ENCODE measurements around the gene HDGFL3.
"Not testable (repeated sequence)": the region's sequence is repeated elsewhere in the genome, so short reads cannot be mapped to it uniquely, and the experiment has no call there.

HDGFL3 gene

DNA sequence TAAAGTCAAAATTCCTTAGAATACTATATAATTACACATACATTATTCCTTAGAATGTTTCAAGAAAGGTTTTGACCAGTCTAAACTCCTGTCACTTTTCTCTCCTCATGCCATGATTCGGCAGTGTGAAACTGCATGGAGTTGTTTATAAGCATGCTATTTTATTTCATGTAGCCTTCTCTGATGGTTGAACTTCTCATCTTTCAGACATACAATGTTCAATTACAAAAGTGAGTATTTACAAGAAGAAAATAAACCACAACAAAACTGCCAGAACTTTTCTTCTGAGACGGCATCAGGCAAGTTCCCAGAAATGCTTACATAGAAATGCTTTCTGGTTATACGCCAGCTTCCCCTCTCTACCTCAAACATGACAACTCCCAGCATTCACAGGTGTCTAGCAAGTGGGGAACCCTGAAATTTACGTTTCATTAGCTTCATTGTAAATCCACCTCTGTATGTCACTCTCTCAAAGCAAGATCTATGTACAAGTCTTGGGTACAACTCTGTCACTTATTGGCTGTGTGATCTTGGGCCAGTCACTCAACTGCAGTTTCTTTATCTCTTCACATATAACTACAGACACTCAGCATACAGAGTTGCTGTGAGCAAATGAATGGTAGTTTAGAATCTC is 42.7 kb downstream of the HDGFL3 start:
- no peaks in the 10 kb centered on the region for H3K27me3 ChIP-seq (ENCODE audit: low read depth, low read length)
- no peaks in the 10 kb centered on the region for H3K4me1 ChIP-seq (ENCODE audit: control insufficient read depth in 1 of 2, insufficient read depth in 2 of 2, low read length in 2 of 2)
- peaks cover 0 to 23% of the 10 kb centered on the region in 2 donors for H3K9me3 ChIP-seq (ENCODE audit: control insufficient read depth in 1 of 2, low read length in 2 of 2)
- H3K4me3 ChIP-seq (ENCODE audit: low read depth in 1 of 2, low read length in 2 of 2) = no peak overlapping the region
- H3K36me3 ChIP-seq (ENCODE audit: control insufficient read depth in 1 of 2, insufficient read depth in 2 of 2, low read length in 2 of 2) = peaks cover 0 to 5% of the 10 kb centered on the region in 2 donors
- no peak overlapping the region for H3K27ac ChIP-seq (ENCODE audit: low read length)

DNA sequence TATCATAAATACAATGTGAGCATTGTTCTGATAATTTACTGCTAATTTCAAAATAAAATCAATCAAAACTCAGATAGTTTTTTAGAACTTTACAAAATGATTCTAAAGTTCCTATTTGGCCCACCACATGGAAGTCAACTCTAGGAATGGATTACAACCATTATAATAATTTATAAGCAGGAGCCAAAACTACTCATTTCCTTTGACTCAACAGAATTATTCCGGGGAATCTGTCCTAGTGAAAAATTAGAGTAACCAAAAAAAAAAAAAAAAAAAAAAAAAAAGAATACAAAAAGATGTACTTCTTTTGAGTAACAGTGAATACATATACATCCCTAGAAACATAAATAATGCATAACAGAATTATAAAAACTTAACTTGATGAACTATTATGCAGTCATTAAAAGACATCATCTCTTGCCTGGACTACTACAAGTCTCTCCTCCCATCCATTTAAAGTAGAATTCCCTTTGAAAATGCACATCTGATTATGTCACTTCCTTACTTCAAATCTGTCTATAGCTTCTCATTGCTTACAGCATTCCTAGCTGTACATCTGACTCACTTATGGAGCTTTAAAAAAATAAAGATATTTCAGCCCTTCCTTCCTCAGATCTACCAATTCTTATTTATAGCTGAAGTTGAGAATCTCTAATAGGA is 43.4 kb downstream of the HDGFL3 start:
- H3K36me3 ChIP-seq (ENCODE audit: control insufficient read depth in 1 of 2, insufficient read depth in 2 of 2, low read length in 2 of 2) = peaks cover 0 to 5% of the 10 kb centered on the region in 2 donors
- no peaks in the 10 kb centered on the region for H3K4me1 ChIP-seq (ENCODE audit: control insufficient read depth in 1 of 2, insufficient read depth in 2 of 2, low read length in 2 of 2)
- H3K9me3 ChIP-seq (ENCODE audit: control insufficient read depth in 1 of 2, low read length in 2 of 2) = peaks cover 0 to 23% of the 10 kb centered on the region in 2 donors

DNA sequence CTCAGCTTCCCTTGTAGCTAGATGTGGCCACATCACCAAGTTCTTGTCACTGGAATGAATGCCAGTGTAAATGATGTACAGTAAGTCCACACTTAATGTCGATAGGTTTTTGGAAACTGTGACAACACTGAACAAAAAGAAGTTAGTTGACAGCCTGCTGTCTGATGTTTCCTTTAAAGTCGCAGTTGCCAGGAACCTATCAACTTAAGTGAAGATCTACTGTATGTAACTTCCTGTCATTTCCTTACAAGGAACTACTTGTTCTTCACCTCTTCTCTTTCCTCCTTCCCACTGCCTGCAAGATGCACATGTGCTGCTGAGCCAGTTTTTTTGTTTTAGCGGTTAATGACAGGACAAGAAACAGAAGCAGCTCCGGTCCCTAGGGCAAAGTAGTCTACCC is 44.6 kb downstream of the HDGFL3 start:
- Histone ChIP-seq H3K4me3 (ENCODE audit: low read depth in 1 of 2, low read length in 2 of 2) (no peak overlapping the region), H3K36me3 (ENCODE audit: control insufficient read depth in 1 of 2, insufficient read depth in 2 of 2, low read length in 2 of 2) (peaks cover 0 to 5% of the 10 kb centered on the region in 2 donors), H3K4me1 (ENCODE audit: control insufficient read depth in 1 of 2, insufficient read depth in 2 of 2, low read length in 2 of 2) (no peaks in the 10 kb centered on the region), H3K27me3 (ENCODE audit: low read depth, low read length) (no peaks in the 10 kb centered on the region), H3K27ac (ENCODE audit: low read length) (no peak overlapping the region), H3K9me3 (ENCODE audit: control insufficient read depth in 1 of 2, low read length in 2 of 2) (peaks cover 0 to 23% of the 10 kb centered on the region in 2 donors)

More for the DNA sequence above, 43.4 kb downstream of the HDGFL3 start:
- no peak overlapping the region for H3K4me3 ChIP-seq (ENCODE audit: low read depth in 1 of 2, low read length in 2 of 2)
- no peaks in the 10 kb centered on the region for H3K27me3 ChIP-seq (ENCODE audit: low read depth, low read length)
- no peak overlapping the region for H3K27ac ChIP-seq (ENCODE audit: low read length)

DNA sequence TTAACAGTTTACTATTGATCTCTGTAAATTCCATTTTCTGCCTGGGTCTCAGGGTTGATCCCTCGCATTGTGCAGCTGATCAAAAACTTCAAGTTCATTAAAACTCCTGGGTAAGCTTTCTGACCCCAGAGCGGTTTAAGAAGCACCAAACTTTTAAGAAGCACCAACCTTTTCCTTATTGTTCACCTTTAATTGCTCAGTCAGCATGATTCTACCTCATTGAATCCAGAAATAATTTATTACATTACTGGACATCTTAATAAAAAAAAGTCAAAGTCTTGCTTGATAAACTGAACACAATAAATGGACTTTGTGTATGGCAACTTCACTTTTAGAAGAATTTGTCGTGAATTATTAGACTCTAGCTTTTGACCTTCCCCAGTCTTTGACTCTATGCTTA is 46.9 kb downstream of the HDGFL3 start:
- H3K4me1 ChIP-seq (ENCODE audit: control insufficient read depth in 1 of 2, insufficient read depth in 2 of 2, low read length in 2 of 2) = no peaks in the 10 kb centered on the region
- no peak overlapping the region for H3K4me3 ChIP-seq (ENCODE audit: low read depth in 1 of 2, low read length in 2 of 2)
- H3K27me3 ChIP-seq (ENCODE audit: low read depth, low read length) = no peaks in the 10 kb centered on the region
- H3K9me3 ChIP-seq (ENCODE audit: control insufficient read depth in 1 of 2, low read length in 2 of 2) = peaks cover 0 to 3% of the 10 kb centered on the region in 2 donors
- H3K27ac ChIP-seq (ENCODE audit: low read length) = no peak overlapping the region
- H3K36me3 ChIP-seq (ENCODE audit: control insufficient read depth in 1 of 2, insufficient read depth in 2 of 2, low read length in 2 of 2) = peaks cover 0 to 22% of the 10 kb centered on the region in 2 donors

DNA sequence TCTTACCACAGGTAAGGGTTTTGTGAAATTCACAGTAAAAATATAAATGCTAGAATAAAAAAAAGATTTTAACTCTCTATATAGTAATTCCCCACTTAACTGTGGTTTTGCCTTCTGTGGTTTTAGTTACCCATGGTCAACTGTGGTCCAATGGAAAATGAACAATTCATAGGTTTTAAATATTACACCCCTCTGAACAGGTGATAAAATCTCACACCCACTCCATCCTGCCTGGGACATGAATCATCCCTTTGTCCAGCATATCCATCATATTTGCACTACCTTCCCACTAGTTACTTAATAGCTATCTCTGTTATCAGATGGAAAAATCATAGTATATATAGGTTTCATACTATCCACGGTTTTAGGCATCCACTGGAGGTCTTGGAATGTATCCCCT is 49.2 kb downstream of the HDGFL3 start:
- peaks cover 0 to 33% of the 10 kb centered on the region in 2 donors for H3K36me3 ChIP-seq (ENCODE audit: control insufficient read depth in 1 of 2, insufficient read depth in 2 of 2, low read length in 2 of 2)
- H3K4me1 ChIP-seq (ENCODE audit: control insufficient read depth in 1 of 2, insufficient read depth in 2 of 2, low read length in 2 of 2) = no peaks in the 10 kb centered on the region
- no peak overlapping the region for H3K27ac ChIP-seq (ENCODE audit: low read length)
- H3K27me3 ChIP-seq (ENCODE audit: low read depth, low read length) = no peaks in the 10 kb centered on the region
- no peaks in the 10 kb centered on the region for H3K9me3 ChIP-seq (ENCODE audit: control insufficient read depth in 1 of 2, low read length in 2 of 2)
- no peak overlapping the region for H3K4me3 ChIP-seq (ENCODE audit: low read depth in 1 of 2, low read length in 2 of 2)

DNA sequence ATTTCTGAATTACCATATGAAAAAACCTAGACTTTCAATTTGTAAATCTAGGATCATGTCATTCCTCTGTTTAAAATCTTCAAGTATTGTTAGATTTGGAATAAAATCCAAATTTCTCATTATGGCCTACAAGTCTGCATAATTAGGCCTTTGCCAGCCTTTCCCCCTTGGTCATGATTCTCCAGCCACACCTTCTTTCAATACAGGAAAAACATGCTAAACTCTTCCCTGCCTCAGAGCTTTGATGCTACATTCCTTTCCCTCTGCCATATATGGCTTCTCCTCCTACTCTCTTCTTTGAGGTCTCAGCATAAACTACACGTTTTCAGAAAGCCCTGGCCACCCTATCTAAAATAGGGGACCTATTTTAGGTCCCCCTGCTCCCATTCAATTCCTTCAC is 51.7 kb downstream of the HDGFL3 start:
- no peaks in the 10 kb centered on the region for H3K9me3 ChIP-seq (ENCODE audit: control insufficient read depth in 1 of 2, low read length in 2 of 2)
- no peak overlapping the region for H3K27ac ChIP-seq (ENCODE audit: low read length)
- H3K4me3 ChIP-seq (ENCODE audit: low read depth in 1 of 2, low read length in 2 of 2) = no peak overlapping the region
- no peaks in the 10 kb centered on the region for H3K27me3 ChIP-seq (ENCODE audit: low read depth, low read length)
- peaks cover 0 to 30% of the 10 kb centered on the region in 2 donors for H3K36me3 ChIP-seq (ENCODE audit: control insufficient read depth in 1 of 2, insufficient read depth in 2 of 2, low read length in 2 of 2)
- H3K4me1 ChIP-seq (ENCODE audit: control insufficient read depth in 1 of 2, insufficient read depth in 2 of 2, low read length in 2 of 2) = no peaks in the 10 kb centered on the region

DNA sequence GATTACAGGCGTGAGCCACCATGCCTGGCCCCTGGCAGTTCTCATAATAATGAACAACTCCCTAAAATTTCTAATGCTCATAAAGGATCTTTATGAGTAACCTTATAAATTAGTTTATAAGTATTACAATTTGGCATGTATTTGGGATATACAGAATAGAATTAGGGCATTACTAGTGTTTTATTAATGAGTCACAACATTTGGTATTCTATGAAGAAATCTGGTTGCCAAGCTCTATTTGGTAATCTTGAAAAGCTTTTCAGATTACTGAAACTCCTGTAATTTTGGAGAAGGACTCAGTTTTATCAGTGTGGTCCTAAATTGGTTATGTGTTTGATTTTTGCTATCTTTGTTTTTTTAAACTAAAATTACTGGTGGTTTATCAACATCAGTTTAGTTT is 54.3 kb downstream of the HDGFL3 start:
- Histone ChIP-seq H3K27me3 (ENCODE audit: low read depth, low read length) (no peaks in the 10 kb centered on the region), H3K27ac (ENCODE audit: low read length) (no peak overlapping the region), H3K4me1 (ENCODE audit: control insufficient read depth in 1 of 2, insufficient read depth in 2 of 2, low read length in 2 of 2) (no peaks in the 10 kb centered on the region), H3K36me3 (ENCODE audit: control insufficient read depth in 1 of 2, insufficient read depth in 2 of 2, low read length in 2 of 2) (peaks cover 14 to 48% of the 10 kb centered on the region in 2 donors), H3K4me3 (ENCODE audit: low read depth in 1 of 2, low read length in 2 of 2) (no peak overlapping the region), H3K9me3 (ENCODE audit: control insufficient read depth in 1 of 2, low read length in 2 of 2) (no peaks in the 10 kb centered on the region)

DNA sequence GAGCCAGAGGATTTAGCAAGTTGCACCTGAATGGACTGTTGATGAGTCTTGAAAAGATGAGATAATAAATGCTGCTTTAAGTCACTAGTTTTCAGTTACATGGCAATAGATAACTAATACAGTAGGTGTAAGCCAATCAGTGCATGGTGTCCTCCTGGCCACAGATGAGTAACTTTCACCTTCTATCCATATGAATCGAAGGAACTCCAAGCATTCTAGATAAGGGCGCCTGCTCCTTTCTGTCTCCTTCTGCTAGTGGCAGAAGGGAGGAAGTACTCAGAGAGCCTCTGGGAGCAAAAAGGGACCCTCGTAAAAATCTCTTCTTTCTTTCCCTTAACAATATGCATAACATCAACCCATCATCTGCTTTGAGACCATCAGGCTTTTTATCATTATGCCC is 62.9 kb downstream of the HDGFL3 start:
- Histone ChIP-seq H3K36me3 (ENCODE audit: control insufficient read depth in 1 of 2, insufficient read depth in 2 of 2, low read length in 2 of 2) (peaks cover 17 to 34% of the 10 kb centered on the region in 2 donors), H3K9me3 (ENCODE audit: control insufficient read depth in 1 of 2, low read length in 2 of 2) (no peaks in the 10 kb centered on the region), H3K4me1 (ENCODE audit: control insufficient read depth in 1 of 2, insufficient read depth in 2 of 2, low read length in 2 of 2) (no peaks in the 10 kb centered on the region), H3K27ac (ENCODE audit: low read length) (no peak overlapping the region), H3K4me3 (ENCODE audit: low read depth in 1 of 2, low read length in 2 of 2) (no peak overlapping the region), H3K27me3 (ENCODE audit: low read depth, low read length) (no peaks in the 10 kb centered on the region)

DNA sequence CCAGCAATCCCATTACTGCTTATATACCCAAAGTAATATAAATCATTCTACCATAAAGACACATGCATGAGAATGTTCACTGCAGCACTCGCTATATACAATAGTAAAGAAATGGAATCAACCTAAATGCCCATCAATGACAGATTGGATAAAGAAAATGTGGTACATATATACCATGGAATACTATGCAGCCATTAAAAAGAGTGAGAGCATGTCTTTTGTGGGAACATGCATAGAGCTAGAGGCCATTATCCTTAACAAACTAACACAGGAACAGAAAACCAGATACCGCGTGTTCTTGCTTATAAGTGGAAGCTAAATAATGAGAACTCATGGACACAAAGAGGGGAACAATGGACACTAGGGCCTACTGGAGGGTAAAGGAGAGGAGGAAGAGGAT is 65.5 kb downstream of the HDGFL3 start:
- not testable (repeated sequence) for H3K27me3 ChIP-seq (ENCODE audit: low read depth, low read length); H3K27ac ChIP-seq (ENCODE audit: low read length); H3K4me3 ChIP-seq (ENCODE audit: low read depth in 1 of 2, low read length in 2 of 2); H3K4me1 ChIP-seq (ENCODE audit: control insufficient read depth in 1 of 2, insufficient read depth in 2 of 2, low read length in 2 of 2); H3K9me3 ChIP-seq (ENCODE audit: control insufficient read depth in 1 of 2, low read length in 2 of 2)
- H3K36me3 ChIP-seq (ENCODE audit: control insufficient read depth in 1 of 2, insufficient read depth in 2 of 2, low read length in 2 of 2) = peaks cover 13 to 17% of the 10 kb centered on the region in 2 donors

DNA sequence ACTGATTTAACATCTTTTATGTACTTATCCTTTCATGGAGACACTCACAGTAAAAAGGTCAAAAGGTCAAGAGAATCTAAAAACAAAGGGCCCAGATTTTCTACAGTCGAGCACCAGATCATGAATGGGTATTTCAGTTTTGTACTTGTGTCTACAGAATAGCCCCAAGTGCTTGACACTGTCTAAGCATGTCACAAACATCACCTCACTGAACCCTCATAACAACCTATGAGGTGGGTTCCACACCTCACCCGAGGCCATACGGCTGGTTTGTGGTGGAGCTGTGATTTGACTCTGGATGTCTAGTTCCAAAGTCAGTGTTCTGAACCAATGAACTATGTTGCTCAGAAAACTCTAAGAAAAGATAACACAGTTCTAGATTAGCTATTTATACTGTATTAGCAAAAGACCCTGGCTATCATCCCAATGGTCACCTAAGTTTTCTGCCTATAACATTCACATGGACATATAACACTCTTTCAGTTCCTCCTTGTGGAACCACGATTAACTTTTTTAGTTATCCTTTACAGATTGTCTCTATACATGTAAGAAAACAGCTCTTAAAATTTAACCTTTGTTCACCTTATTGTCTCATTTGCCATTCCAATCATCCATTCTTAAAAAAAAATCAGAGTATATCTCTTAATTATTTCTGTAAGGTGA is 74.6 kb downstream of the HDGFL3 start:
- H3K27me3 ChIP-seq (ENCODE audit: low read depth, low read length) = no peaks in the 10 kb centered on the region
- no peaks in the 10 kb centered on the region for H3K4me1 ChIP-seq (ENCODE audit: control insufficient read depth in 1 of 2, insufficient read depth in 2 of 2, low read length in 2 of 2)
- peaks cover 5 to 44% of the 10 kb centered on the region in 2 donors for H3K36me3 ChIP-seq (ENCODE audit: control insufficient read depth in 1 of 2, insufficient read depth in 2 of 2, low read length in 2 of 2)
- H3K4me3 ChIP-seq (ENCODE audit: low read depth in 1 of 2, low read length in 2 of 2) = no peak overlapping the region
- no peaks in the 10 kb centered on the region for H3K9me3 ChIP-seq (ENCODE audit: control insufficient read depth in 1 of 2, low read length in 2 of 2)
- H3K27ac ChIP-seq (ENCODE audit: low read length) = no peak overlapping the region

DNA sequence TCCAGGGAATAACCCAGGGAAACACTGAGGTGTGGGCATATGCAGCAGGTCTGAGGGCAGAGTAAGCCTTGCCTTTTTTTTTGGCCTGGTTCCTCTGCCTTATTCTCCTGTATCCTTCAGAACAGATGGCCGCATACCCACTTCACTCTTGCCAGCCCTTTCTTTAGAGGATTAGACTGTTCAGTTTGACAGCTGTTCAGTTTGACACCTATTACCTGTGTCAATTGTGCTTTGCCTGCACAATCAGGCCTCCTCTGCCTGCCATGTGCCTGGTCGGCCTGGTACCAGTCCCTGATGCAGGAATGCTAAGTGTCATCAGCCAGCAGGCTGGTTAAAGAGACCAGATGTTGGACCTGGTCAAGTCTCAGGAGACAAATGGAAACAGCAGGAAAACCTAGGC is 77.8 kb downstream of the HDGFL3 start:
- Histone ChIP-seq H3K4me3 (ENCODE audit: low read depth in 1 of 2, low read length in 2 of 2) (no peak overlapping the region), H3K4me1 (ENCODE audit: control insufficient read depth in 1 of 2, insufficient read depth in 2 of 2, low read length in 2 of 2) (no peaks in the 10 kb centered on the region), H3K27me3 (ENCODE audit: low read depth, low read length) (no peaks in the 10 kb centered on the region), H3K27ac (ENCODE audit: low read length) (no peak overlapping the region), H3K9me3 (ENCODE audit: control insufficient read depth in 1 of 2, low read length in 2 of 2) (no peaks in the 10 kb centered on the region), H3K36me3 (ENCODE audit: control insufficient read depth in 1 of 2, insufficient read depth in 2 of 2, low read length in 2 of 2) (peaks cover 5 to 33% of the 10 kb centered on the region in 2 donors)
